Measurements from ENCODE around the gene ACVR1C. TPM values are rescaled to one million over a fixed set of nuclear protein-coding genes. Genes with fewer than 3 reads are reported as not detected.
"Not testable (repeated sequence)": the region's sequence is repeated elsewhere in the genome, so short reads cannot be mapped to it uniquely, and the experiment has no call there.

Gene ACVR1C
- total RNA-seq, 1 donor from 2014 or later: 0.52 TPM

- Histone ChIP-seq H3K9ac (ENCODE audit: low read depth in 1 of 3, low read length in 3 of 3) (no peak overlapping the region), H3K27ac (ENCODE audit: low read depth, low read length) (no peak overlapping the region), H3K9me3 (ENCODE audit: control insufficient read depth in 3 of 3, low read length in 3 of 3) (no peaks in the 10 kb centered on the region), H3K4me1 (ENCODE audit: control insufficient read depth in 3 of 3, insufficient read depth in 3 of 3, low read length in 3 of 3) (no peaks in the 10 kb centered on the region), H3K27me3 (ENCODE audit: control insufficient read depth in 3 of 3, insufficient read depth in 3 of 3, low read length in 3 of 3) (peaks cover 4 to 9% (median 8%) of the 10 kb centered on the region in 3 donors), H3K4me3 (ENCODE audit: low read length in 3 of 3) (no peak overlapping the region), H3K36me3 (ENCODE audit: control insufficient read depth in 3 of 3, insufficient read depth in 3 of 3, low read length in 3 of 3) (no peaks in the 10 kb centered on the region)
These were observed 35.7 kb downstream of the ACVR1C start for GRCh38 chr2:157592948-157593347.

- Histone ChIP-seq H3K4me3 (ENCODE audit: low read length in 3 of 3) (no peak overlapping the region), H3K27me3 (ENCODE audit: control insufficient read depth in 3 of 3, insufficient read depth in 3 of 3, low read length in 3 of 3) (peaks cover 3 to 6% (median 6%) of the 10 kb centered on the region in 3 donors), H3K4me1 (ENCODE audit: control insufficient read depth in 3 of 3, insufficient read depth in 3 of 3, low read length in 3 of 3) (no peaks in the 10 kb centered on the region), H3K9ac (ENCODE audit: low read depth in 1 of 3, low read length in 3 of 3) (no peak overlapping the region), H3K27ac (ENCODE audit: low read depth, low read length) (no peak overlapping the region), H3K36me3 (ENCODE audit: control insufficient read depth in 3 of 3, insufficient read depth in 3 of 3, low read length in 3 of 3) (no peaks in the 10 kb centered on the region), H3K9me3 (ENCODE audit: control insufficient read depth in 3 of 3, low read length in 3 of 3) (no peaks in the 10 kb centered on the region)
These were observed 36.3 kb downstream of the ACVR1C start for GRCh38 chr2:157592374-157592773.

- Histone ChIP-seq H3K27ac (ENCODE audit: low read depth, low read length) (no peak overlapping the region), H3K4me3 (ENCODE audit: low read length in 3 of 3) (no peak overlapping the region), H3K9ac (ENCODE audit: low read depth in 1 of 3, low read length in 3 of 3) (no peak overlapping the region), H3K4me1 (ENCODE audit: control insufficient read depth in 3 of 3, insufficient read depth in 3 of 3, low read length in 3 of 3) (no peaks in the 10 kb centered on the region), H3K36me3 (ENCODE audit: control insufficient read depth in 3 of 3, insufficient read depth in 3 of 3, low read length in 3 of 3) (no peaks in the 10 kb centered on the region), H3K9me3 (ENCODE audit: control insufficient read depth in 3 of 3, low read length in 3 of 3) (no peaks in the 10 kb centered on the region), H3K27me3 (ENCODE audit: control insufficient read depth in 3 of 3, insufficient read depth in 3 of 3, low read length in 3 of 3) (no peaks in the 10 kb centered on the region)
These were observed 41.1 kb downstream of the ACVR1C start for GRCh38 chr2:157587576-157587975.

GRCh38 chr2:157574165-157574564 lies 54.5 kb downstream of the ACVR1C start:
- H3K27me3 ChIP-seq (ENCODE audit: control insufficient read depth in 3 of 3, insufficient read depth in 3 of 3, low read length in 3 of 3): no peaks in the 10 kb centered on the region
- H3K9me3 ChIP-seq (ENCODE audit: control insufficient read depth in 3 of 3, low read length in 3 of 3): peaks cover 0 to 2% (median 0%) of the 10 kb centered on the region in 3 donors

GRCh38 chr2:157572725-157573124 lies 55.9 kb downstream of the ACVR1C start:
- no peak overlapping the region for H3K9ac ChIP-seq (ENCODE audit: low read depth in 1 of 3, low read length in 3 of 3)
- no peaks in the 10 kb centered on the region for H3K36me3 ChIP-seq (ENCODE audit: control insufficient read depth in 3 of 3, insufficient read depth in 3 of 3, low read length in 3 of 3)
- H3K4me3 ChIP-seq (ENCODE audit: low read length in 3 of 3): no peak overlapping the region
- H3K4me1 ChIP-seq (ENCODE audit: control insufficient read depth in 3 of 3, insufficient read depth in 3 of 3, low read length in 3 of 3): no peaks in the 10 kb centered on the region
- H3K9me3 ChIP-seq (ENCODE audit: control insufficient read depth in 3 of 3, low read length in 3 of 3): no peaks in the 10 kb centered on the region
- no peaks in the 10 kb centered on the region for H3K27me3 ChIP-seq (ENCODE audit: control insufficient read depth in 3 of 3, insufficient read depth in 3 of 3, low read length in 3 of 3)
- no peak overlapping the region for H3K27ac ChIP-seq (ENCODE audit: low read depth, low read length)

More at GRCh38 chr2:157574165-157574564, 54.5 kb downstream of the ACVR1C start:
- Histone ChIP-seq H3K4me3 (ENCODE audit: low read length in 3 of 3) (no peak overlapping the region), H3K4me1 (ENCODE audit: control insufficient read depth in 3 of 3, insufficient read depth in 3 of 3, low read length in 3 of 3) (no peaks in the 10 kb centered on the region), H3K36me3 (ENCODE audit: control insufficient read depth in 3 of 3, insufficient read depth in 3 of 3, low read length in 3 of 3) (no peaks in the 10 kb centered on the region), H3K27ac (ENCODE audit: low read depth, low read length) (no peak overlapping the region), H3K9ac (ENCODE audit: low read depth in 1 of 3, low read length in 3 of 3) (no peak overlapping the region)

- not testable (repeated sequence) for H3K27ac ChIP-seq (ENCODE audit: low read depth, low read length); H3K4me3 ChIP-seq (ENCODE audit: low read length in 3 of 3); H3K27me3 ChIP-seq (ENCODE audit: control insufficient read depth in 3 of 3, insufficient read depth in 3 of 3, low read length in 3 of 3); H3K4me1 ChIP-seq (ENCODE audit: control insufficient read depth in 3 of 3, insufficient read depth in 3 of 3, low read length in 3 of 3); H3K9me3 ChIP-seq (ENCODE audit: control insufficient read depth in 3 of 3, low read length in 3 of 3); H3K9ac ChIP-seq (ENCODE audit: low read depth in 1 of 3, low read length in 3 of 3); H3K36me3 ChIP-seq (ENCODE audit: control insufficient read depth in 3 of 3, insufficient read depth in 3 of 3, low read length in 3 of 3)
These were observed 62.0 kb downstream of the ACVR1C start for GRCh38 chr2:157566623-157567022.

- H3K4me1 ChIP-seq (ENCODE audit: control insufficient read depth in 3 of 3, insufficient read depth in 3 of 3, low read length in 3 of 3); H3K27ac ChIP-seq (ENCODE audit: low read depth, low read length); H3K4me3 ChIP-seq (ENCODE audit: low read length in 3 of 3); H3K36me3 ChIP-seq (ENCODE audit: control insufficient read depth in 3 of 3, insufficient read depth in 3 of 3, low read length in 3 of 3); H3K9ac ChIP-seq (ENCODE audit: low read depth in 1 of 3, low read length in 3 of 3); H3K9me3 ChIP-seq (ENCODE audit: control insufficient read depth in 3 of 3, low read length in 3 of 3); H3K27me3 ChIP-seq (ENCODE audit: control insufficient read depth in 3 of 3, insufficient read depth in 3 of 3, low read length in 3 of 3): not testable (repeated sequence)
These were observed 62.6 kb downstream of the ACVR1C start for GRCh38 chr2:157566113-157566512.

- H3K4me1 ChIP-seq (ENCODE audit: control insufficient read depth in 3 of 3, insufficient read depth in 3 of 3, low read length in 3 of 3): no peaks in the 10 kb centered on the region
- H3K36me3 ChIP-seq (ENCODE audit: control insufficient read depth in 3 of 3, insufficient read depth in 3 of 3, low read length in 3 of 3): no peaks in the 10 kb centered on the region
- H3K9me3 ChIP-seq (ENCODE audit: control insufficient read depth in 3 of 3, low read length in 3 of 3): no peaks in the 10 kb centered on the region
- no peaks in the 10 kb centered on the region for H3K27me3 ChIP-seq (ENCODE audit: control insufficient read depth in 3 of 3, insufficient read depth in 3 of 3, low read length in 3 of 3)
- H3K9ac ChIP-seq (ENCODE audit: low read depth in 1 of 3, low read length in 3 of 3): no peak overlapping the region
- H3K27ac ChIP-seq (ENCODE audit: low read depth, low read length): no peak overlapping the region
- H3K4me3 ChIP-seq (ENCODE audit: low read length in 3 of 3): no peak overlapping the region
These were observed 63.1 kb downstream of the ACVR1C start for GRCh38 chr2:157565550-157565949.

GRCh38 chr2:157559890-157560289 lies 68.8 kb downstream of the ACVR1C start:
- Histone ChIP-seq H3K27ac (ENCODE audit: low read depth, low read length) (no peak overlapping the region), H3K27me3 (ENCODE audit: control insufficient read depth in 3 of 3, insufficient read depth in 3 of 3, low read length in 3 of 3) (no peaks in the 10 kb centered on the region), H3K9ac (ENCODE audit: low read depth in 1 of 3, low read length in 3 of 3) (no peak overlapping the region), H3K36me3 (ENCODE audit: control insufficient read depth in 3 of 3, insufficient read depth in 3 of 3, low read length in 3 of 3) (no peaks in the 10 kb centered on the region), H3K4me3 (ENCODE audit: low read length in 3 of 3) (no peak overlapping the region), H3K9me3 (ENCODE audit: control insufficient read depth in 3 of 3, low read length in 3 of 3) (no peaks in the 10 kb centered on the region), H3K4me1 (ENCODE audit: control insufficient read depth in 3 of 3, insufficient read depth in 3 of 3, low read length in 3 of 3) (no peaks in the 10 kb centered on the region)

GRCh38 chr2:157559461-157559860 lies 69.2 kb downstream of the ACVR1C start:
- no peak overlapping the region for H3K4me3 ChIP-seq (ENCODE audit: low read length in 3 of 3)
- H3K27me3 ChIP-seq (ENCODE audit: control insufficient read depth in 3 of 3, insufficient read depth in 3 of 3, low read length in 3 of 3): no peaks in the 10 kb centered on the region
- no peaks in the 10 kb centered on the region for H3K36me3 ChIP-seq (ENCODE audit: control insufficient read depth in 3 of 3, insufficient read depth in 3 of 3, low read length in 3 of 3)
- no peaks in the 10 kb centered on the region for H3K9me3 ChIP-seq (ENCODE audit: control insufficient read depth in 3 of 3, low read length in 3 of 3)
- H3K9ac ChIP-seq (ENCODE audit: low read depth in 1 of 3, low read length in 3 of 3): no peak overlapping the region
- no peaks in the 10 kb centered on the region for H3K4me1 ChIP-seq (ENCODE audit: control insufficient read depth in 3 of 3, insufficient read depth in 3 of 3, low read length in 3 of 3)
- H3K27ac ChIP-seq (ENCODE audit: low read depth, low read length): no peak overlapping the region

GRCh38 chr2:157559061-157559460 lies 69.6 kb downstream of the ACVR1C start:
- Histone ChIP-seq H3K9me3 (ENCODE audit: control insufficient read depth in 3 of 3, low read length in 3 of 3) (no peaks in the 10 kb centered on the region), H3K27me3 (ENCODE audit: control insufficient read depth in 3 of 3, insufficient read depth in 3 of 3, low read length in 3 of 3) (no peaks in the 10 kb centered on the region), H3K4me3 (ENCODE audit: low read length in 3 of 3) (no peak overlapping the region), H3K27ac (ENCODE audit: low read depth, low read length) (no peak overlapping the region), H3K9ac (ENCODE audit: low read depth in 1 of 3, low read length in 3 of 3) (no peak overlapping the region), H3K36me3 (ENCODE audit: control insufficient read depth in 3 of 3, insufficient read depth in 3 of 3, low read length in 3 of 3) (no peaks in the 10 kb centered on the region), H3K4me1 (ENCODE audit: control insufficient read depth in 3 of 3, insufficient read depth in 3 of 3, low read length in 3 of 3) (no peaks in the 10 kb centered on the region)
